NCI-H1048 (cell line): ENCODE data around the gene SDCBP2.

Experiments
- DNase-seq: peaks from one replicate; lab custom pipeline; 2025; lab: John Stamatoyannopoulos, UW

The SDCBP2 gene

GRCh38 chr20:1297486-1297885 lies 31.5 kb downstream of the SDCBP2 start:
- no peak for DNase-seq

GRCh38 chr20:1296922-1297321 lies 32.0 kb downstream of the SDCBP2 start:
- no peak for DNase-seq

DNA sequence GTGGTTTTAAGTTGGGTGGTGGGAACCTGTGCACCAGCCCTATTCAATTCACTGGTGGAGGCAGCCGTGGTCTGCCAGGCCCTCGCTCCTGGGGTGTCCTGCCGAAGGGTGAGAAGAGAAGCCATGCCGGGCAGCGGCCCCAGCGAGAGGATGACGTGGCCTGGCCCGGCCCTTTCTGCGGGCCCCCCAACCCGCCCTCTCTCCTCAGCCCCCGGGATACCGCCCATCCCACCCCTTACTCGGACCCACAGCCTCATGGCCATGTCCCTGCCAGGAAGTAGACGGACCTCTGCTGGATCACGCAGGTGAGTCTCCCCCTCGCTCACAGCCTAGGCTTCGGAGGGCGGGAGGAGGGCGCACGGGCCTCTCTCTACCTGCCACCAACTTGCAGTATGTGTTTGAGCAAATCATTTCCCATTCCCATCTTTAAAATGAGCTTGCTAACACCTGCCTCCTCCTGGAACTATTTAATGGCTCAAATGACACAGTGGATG lies 32.8 kb downstream of the SDCBP2 start:
- DNase-seq: no peak

DNA sequence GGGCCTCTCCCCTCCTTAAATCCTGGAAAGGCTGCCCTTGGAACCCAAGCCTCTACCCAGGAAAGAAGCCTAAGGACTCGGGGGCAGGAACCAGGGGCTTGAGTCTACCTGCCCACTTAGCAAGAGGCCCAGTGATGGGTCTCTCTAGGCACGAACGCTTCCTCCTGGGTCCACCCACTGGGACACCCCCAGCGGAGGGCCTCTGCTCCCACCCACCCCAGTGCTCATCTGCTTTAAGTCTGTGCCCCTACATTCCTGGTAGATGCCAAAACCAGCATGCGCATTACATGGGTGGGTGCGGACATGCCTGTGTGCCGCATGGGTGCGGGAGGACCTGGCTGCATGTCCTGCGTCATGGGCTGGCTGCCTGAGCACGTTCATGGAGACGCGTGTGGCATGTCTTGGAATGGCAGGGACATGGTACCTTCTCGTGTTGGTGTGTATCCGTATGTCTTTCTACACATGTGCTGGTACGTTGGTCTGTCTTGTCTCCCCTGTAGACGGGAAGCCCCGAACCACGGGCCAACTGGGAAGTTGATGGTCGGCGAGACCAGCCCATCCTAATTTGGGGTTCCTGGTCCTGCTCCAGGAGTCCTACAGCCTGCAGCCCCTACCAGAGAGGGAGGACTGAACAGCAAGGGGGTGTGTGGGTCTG lies 33.5 kb downstream of the SDCBP2 start:
- no peak for DNase-seq

DNA sequence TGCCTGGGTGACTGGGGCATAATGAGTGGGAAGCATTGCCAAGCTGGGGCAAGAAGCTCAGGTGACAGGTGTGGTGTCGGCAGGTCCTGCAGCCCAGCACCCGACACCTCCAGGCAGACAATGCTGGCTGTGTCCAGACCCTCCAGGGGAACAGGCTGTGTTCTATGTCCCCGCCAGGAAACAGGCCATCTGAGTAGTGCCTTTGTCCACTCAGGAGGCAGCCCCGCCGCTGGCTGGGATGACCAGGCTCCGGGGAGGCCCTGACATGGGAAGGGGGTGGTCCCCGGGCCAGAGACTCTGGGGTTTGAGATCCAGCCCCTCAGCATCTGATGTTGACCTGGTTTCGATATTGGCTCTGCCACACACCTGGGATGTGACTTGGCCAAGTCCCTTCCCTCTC lies 34.4 kb downstream of the SDCBP2 start:
- no peak for DNase-seq

DNA sequence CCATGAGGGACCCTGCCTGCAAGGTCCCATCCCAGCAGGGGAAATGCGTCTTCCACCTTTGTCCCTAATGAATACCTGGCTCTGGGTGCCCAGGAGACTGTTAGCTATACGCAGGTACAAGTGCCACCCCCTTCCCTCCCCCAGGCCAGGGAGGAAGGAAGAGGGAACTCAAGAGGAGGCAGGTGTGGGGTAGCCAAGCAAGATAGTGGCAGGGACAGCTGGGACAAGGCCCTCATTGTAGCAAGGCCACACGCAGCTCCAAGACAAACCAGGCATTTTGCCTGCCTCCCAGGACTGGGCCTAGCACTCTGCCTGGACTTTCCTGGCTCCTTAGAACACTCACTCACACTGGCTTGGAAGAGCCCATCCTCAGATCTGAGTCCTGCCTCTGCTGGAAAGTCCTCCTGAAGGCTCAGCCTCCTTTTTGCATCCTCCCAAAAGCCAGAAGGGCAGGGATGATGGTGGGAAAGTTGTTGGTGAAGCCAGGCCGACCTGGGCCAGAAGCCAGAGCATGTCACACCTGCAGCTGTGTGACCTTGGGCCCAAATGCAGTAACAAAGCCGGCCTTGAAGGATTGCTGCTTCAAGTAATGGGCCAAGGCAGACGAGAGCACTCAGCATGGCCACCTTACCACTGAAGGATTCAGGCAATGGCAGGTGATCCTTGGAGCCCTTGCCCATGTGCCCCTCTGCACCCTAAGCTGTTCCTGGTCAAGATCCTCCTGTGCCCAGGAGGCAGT lies 35.1 kb downstream of the SDCBP2 start:
- DNase-seq: no peak

DNA sequence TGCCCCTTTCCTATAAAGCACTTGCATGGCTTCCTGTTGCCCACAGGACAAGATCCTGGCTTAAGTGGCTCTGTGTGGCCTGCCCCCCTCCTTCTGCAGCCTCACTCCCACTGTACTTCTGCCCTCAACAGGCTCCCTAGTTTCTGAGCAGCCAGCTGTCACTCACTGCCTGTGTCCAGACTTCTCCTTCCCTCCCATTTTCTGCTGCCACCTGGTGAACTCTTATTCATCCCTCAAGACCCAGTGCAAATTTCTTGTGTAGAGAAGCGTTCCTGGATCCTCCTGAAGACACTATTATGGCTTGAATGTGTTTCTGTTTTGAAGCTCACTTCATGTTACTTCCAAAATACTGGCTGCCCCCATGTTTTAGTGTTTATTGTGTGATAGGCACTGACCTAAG lies 36.3 kb downstream of the SDCBP2 start:
- no peak for DNase-seq

GRCh38 chr20:1291191-1291741 lies 37.7 kb downstream of the SDCBP2 start:
- DNase-seq: no peak

DNA sequence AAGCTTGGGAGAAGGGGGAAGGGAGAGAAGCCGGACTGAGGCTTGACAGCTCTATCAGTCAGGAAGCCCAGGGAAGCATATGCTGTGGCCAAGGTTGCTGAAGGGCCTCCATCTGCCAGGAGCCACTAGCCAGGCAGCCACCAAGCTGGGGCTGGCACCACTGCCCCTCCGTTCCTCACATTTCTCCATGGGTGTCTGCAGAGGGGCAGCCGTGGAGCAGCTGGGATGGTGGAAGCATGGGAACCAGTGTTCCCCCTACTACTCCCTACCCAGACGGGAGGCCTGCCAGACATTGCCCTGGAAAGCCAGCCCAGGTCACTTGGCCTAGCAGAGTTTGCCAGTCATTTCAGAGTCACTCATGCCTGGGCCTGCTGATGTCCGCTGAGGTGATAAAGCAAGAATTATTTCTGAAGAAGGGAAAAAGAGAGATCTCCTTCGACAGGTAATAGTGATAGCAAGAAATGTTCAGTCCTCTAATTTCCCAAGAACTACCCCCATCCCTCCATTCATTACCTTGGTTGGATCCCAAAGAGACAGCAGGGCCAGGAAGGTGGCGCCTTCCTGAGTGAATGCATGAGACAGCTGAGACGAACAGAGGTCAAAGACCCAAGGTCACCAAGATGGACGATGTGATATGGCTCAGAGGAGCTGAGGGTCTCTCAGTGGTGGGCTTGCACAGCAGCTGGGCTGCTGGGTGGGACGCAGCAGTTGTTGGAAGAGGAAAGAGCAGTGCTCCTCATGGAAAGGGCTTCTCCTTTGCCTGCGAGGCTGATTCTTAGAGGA lies 41.0 kb downstream of the SDCBP2 start:
- no peak for DNase-seq

DNA sequence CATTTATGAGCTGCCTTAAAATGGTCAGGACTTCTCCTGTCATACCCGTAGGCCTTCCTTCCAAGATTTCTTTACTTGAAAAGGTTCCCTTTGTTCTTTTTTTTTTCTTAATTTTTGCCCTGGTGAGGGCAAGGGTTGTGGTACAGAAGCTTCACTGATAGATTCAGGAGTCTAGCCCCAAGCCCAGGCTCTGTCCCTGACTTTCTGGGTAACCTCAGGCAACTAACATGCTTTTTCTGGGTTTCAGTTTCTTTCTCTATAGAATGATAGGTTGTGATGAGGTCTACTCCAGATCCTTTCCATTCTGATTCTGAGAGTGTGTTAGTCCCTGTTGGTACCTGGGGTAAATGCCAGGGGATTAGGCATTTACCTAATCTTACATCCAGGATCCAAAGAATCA lies 41.6 kb downstream of the SDCBP2 start:
- DNase-seq: no peak

GRCh38 chr20:1286267-1287024 lies 42.5 kb downstream of the SDCBP2 start:
- DNase-seq: no peak

- DNase-seq: no peak
These were observed 45.1 kb downstream of the SDCBP2 start for GRCh38 chr20:1283522-1284510.

DNA sequence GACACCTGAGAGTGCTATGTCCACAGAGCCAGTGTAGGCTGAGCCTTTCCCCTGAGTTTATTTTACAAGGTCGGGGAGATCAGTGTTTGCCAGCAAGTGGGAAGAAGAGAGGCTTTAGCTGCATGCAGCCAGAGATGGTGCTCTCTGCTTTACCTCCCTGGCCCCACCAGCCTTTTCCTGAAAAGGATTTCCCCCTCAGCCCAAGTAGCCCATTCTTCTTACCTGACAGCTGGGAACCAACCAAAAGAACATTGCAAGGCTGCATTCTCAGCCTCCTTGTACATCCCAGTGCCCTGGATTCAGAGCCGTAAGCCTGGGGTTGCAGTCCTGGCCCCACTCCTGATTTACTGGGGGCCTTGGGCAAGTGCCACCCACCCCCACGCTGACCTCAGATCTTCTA lies 46.0 kb downstream of the SDCBP2 start:
- no peak for DNase-seq

- no peak for DNase-seq
These were observed 47.5 kb downstream of the SDCBP2 start for GRCh38 chr20:1281279-1282057.

GRCh38 chr20:1280195-1281102 lies 48.5 kb downstream of the SDCBP2 start:
- DNase-seq: no peak

- DNase-seq: no peak
These were observed 49.9 kb downstream of the SDCBP2 start for GRCh38 chr20:1278993-1279392.

GRCh38 chr20:1277529-1278322 lies 51.2 kb downstream of the SDCBP2 start:
- DNase-seq: no peak

- no peak for DNase-seq
These were observed 53.0 kb downstream of the SDCBP2 start for GRCh38 chr20:1275919-1276318.
